B cell (primary cell): Measurements from ENCODE around the gene FAM219A. TPM values are rescaled to one million over a fixed set of nuclear protein-coding genes. Genes with fewer than 3 reads are reported as not detected.

ENCODE experiments used
- ATAC-seq: fragments of 200-7000 bp; cut with Tn5 transposase; one replicate; pipeline ENCODE4 v1.10.0; 2021; ENCODE audit warnings: low read depth, mild to moderate bottlenecking, moderate number of reproducible peaks, moderate library complexity
- CTCF ChIA-PET: fragments of 350-600 bp; sonication (Branson Sonifier 250); formaldehyde crosslinking; loops from one replicate; lab custom pipeline; 2021; ENCODE audit warnings: antibody characterized with exemption, inconsistent platforms; lab: Charles Lee
- POLR2A ChIA-PET: fragments of 350-600 bp; sonication (Branson Sonifier 250); formaldehyde crosslinking; loops from one replicate; lab custom pipeline; 2021; ENCODE audit warnings: antibody characterized with exemption; lab: Charles Lee
- DNase-seq: peaks from one replicate; pipeline ENCODE4 v3.0.0; 2013
- H2AFZ ChIP-seq: 2 replicates; pipeline ENCODE4 v1.6.1; 2012; ENCODE audit warnings: mild to moderate bottlenecking, low read depth, low read length; ENCODE audit not compliant: insufficient read depth, poor library complexity, severe bottlenecking
- H3K27ac ChIP-seq, 2 donors: 1 replicate in 1 of 2; 2 replicates in 1 of 2; pipeline ENCODE4 v1.5.1; 2012 to 2013; ENCODE audit warnings: low read length in 2 of 2, mild to moderate bottlenecking in 2 of 2, moderate library complexity in 1 of 2
- H3K27me3 ChIP-seq, 4 experiments: fragments of 200-600 bp in 1 of 4; sonication (generic) in 1 of 4; replicated peaks in 1 of 4; 1 replicate in 2 of 4; 2 replicates in 2 of 4; pipeline versions ENCODE4 v1.6.1 to v1.7.0; 2013 to 2016; ENCODE audit warnings: low read length in 3 of 4, mild to moderate bottlenecking in 2 of 4, mixed read lengths in 1 of 4, moderate library complexity in 1 of 4; ENCODE audit not compliant: insufficient read depth in 4 of 4, control insufficient read depth in 3 of 4; ENCODE audit errors: control extremely low read depth in 1 of 4
- H3K36me3 ChIP-seq, 2 experiments: replicated peaks in 1 of 2; 1 replicate in 1 of 2; 2 replicates in 1 of 2; pipeline versions ENCODE4 v1.6.1 to v1.7.1; 2013; ENCODE audit warnings: low read length in 1 of 2; ENCODE audit not compliant: insufficient read depth in 2 of 2, control insufficient read depth in 1 of 2; ENCODE audit errors: control extremely low read depth in 1 of 2, extremely low read depth in 1 of 2
- H3K4me1 ChIP-seq, 2 donors: fragments of 200-600 bp in 1 of 2; sonication (generic) in 1 of 2; 1 replicate in 1 of 2; 2 replicates in 1 of 2; pipeline versions ENCODE4 v1.5.1 to v1.6.1; 2013 to 2017; ENCODE audit warnings: low read length in 2 of 2; ENCODE audit not compliant: control insufficient read depth in 2 of 2, insufficient read depth in 2 of 2
- H3K4me2 ChIP-seq: replicated peaks from 2 replicates; pipeline ENCODE3; 2012; ENCODE audit warnings: mild to moderate bottlenecking, low read depth, low read length; ENCODE audit not compliant: poor library complexity, severe bottlenecking
- H3K4me3 ChIP-seq, 5 experiments: fragments of 200-600 bp in 1 of 5; sonication (generic) in 1 of 5; 1 replicate in 3 of 5; 2 replicates in 2 of 5; pipeline versions ENCODE4 v1.5.1 to v1.7.0; 2011 to 2016; ENCODE audit warnings: low read length in 4 of 5, mild to moderate bottlenecking in 4 of 5, low read depth in 2 of 5, control low read depth in 1 of 5, moderate library complexity in 1 of 5; ENCODE audit not compliant: insufficient read depth in 1 of 5; ENCODE audit errors: control extremely low read depth in 1 of 5, extremely low read depth in 1 of 5
- H3K79me2 ChIP-seq: fragments of 200-600 bp; sonication (generic); one replicate; pipeline ENCODE4 v1.6.0; 2016; ENCODE audit warnings: low read length; ENCODE audit not compliant: control insufficient read depth, insufficient read depth
- H3K9ac ChIP-seq: fragments of 200-600 bp; sonication (generic); 2 replicates; pipeline ENCODE4 v1.6.1; 2017; ENCODE audit warnings: mild to moderate bottlenecking, low read length, moderate library complexity
- H3K9me3 ChIP-seq, 3 donors: one replicate each; pipeline versions ENCODE4 v1.6.1 to v1.7.1; 2013; ENCODE audit warnings: low read length in 2 of 3; ENCODE audit not compliant: control insufficient read depth in 2 of 3, insufficient read depth in 1 of 3; ENCODE audit errors: control extremely low read depth in 1 of 3
- H4K20me1 ChIP-seq: 2 replicates; pipeline ENCODE4 v1.6.0; 2012; ENCODE audit warnings: mild to moderate bottlenecking, low read length; ENCODE audit not compliant: insufficient read depth, control insufficient read depth, poor library complexity, severe bottlenecking
- H3K27ac Mint-ChIP-seq: one replicate; pipeline ENCODE4 v1.8.0; 2021; ENCODE audit warnings: mixed read lengths
- H3K27me3 Mint-ChIP-seq: one replicate; pipeline ENCODE4 v1.8.0; 2021; ENCODE audit warnings: mixed read lengths
- H3K4me1 Mint-ChIP-seq: one replicate; pipeline ENCODE4 v1.8.0; 2021; ENCODE audit warnings: mixed read lengths
- H3K4me3 Mint-ChIP-seq: one replicate; pipeline ENCODE4 v1.8.0; 2021; ENCODE audit warnings: mixed read lengths
- H3K9me3 Mint-ChIP-seq: one replicate; pipeline ENCODE4 v1.8.0; 2022; ENCODE audit warnings: mixed read lengths; ENCODE audit not compliant: insufficient read depth
- CTCF ChIP-seq: fragments of 200-600 bp; IDR thresholded peaks from one replicate; pipeline ENCODE4 v1.8.0; 2022; ENCODE audit warnings: antibody characterized with exemption, mild to moderate bottlenecking
- EZH2 ChIP-seq: IDR thresholded peaks from 2 replicates; pipeline ENCODE4 v1.6.1; 2012; ENCODE audit warnings: borderline replicate concordance, low read depth, mild to moderate bottlenecking, moderate library complexity, low read length; ENCODE audit not compliant: insufficient read depth, poor library complexity, severe bottlenecking
- WGBS: methylation state at CpG from one replicate; pipeline ENCODE4 v1.1.5; 2013; ENCODE audit warnings: missing lambda C conversion rate; ENCODE audit not compliant: insufficient coverage; 5-methylcytosine and 5-hydroxymethylcytosine counted together
- intact Hi-C: fragments of 100-400 bp; cut with micrococcal nuclease; formaldehyde crosslinking; loops from one replicate; pipeline ENCODE4 v1.10.0; 2022
- polyA plus RNA-seq: library from polyadenylated mRNA; depleted of rRNA; stranded (reverse); fragments of >200 nt; gene quantifications from 2 replicates; pipeline ENCODE4 v1.2.3, GENCODE V29; 2012
- total RNA-seq, 2 donors: library from RNA; stranded (reverse); fragments of 120-200 nt in 1 of 2; gene quantifications; 1 replicate in 1 of 2; 2 replicates in 1 of 2; pipeline versions ENCODE4 v1.2.3 to v1.2.4, GENCODE V29; 2013 to 2022

FAM219A gene
- total and polyA plus RNA-seq, 2 donors (not counting 1 experiment from before 2014, with no cell fraction given) = 12.9 to 17.3 TPM

- Histone ChIP-seq H3K4me3 (no peak overlapping the region), H2AFZ (no peak overlapping the region), H3K27ac (no peak overlapping the region), H3K4me1 (no peaks in the 10 kb centered on the region), H3K4me2 (no peak overlapping the region), H3K36me3 (no peaks in the 10 kb centered on the region), H4K20me1 (no peaks in the 10 kb centered on the region), H3K27me3 (no peaks in the 10 kb centered on the region), H3K9me3 (no peaks in the 10 kb centered on the region), H3K79me2 (no peaks in the 10 kb centered on the region), H3K9ac (no peak overlapping the region)
- CTCF ChIA-PET = interaction anchor here (1.4 kb wide), 1 partner anchor 10 kb away, joined by 6 read pairs; no protein-coding TSS in a partner anchor
- WGBS = 0% methylated on average over 1 of the region's 6 CpGs
- Mint-ChIP-seq H3K27ac (no peak overlapping the region), H3K4me1 (no peaks in the 10 kb centered on the region), H3K27me3 (no peaks in the 10 kb centered on the region), H3K4me3 (no peak overlapping the region), H3K9me3 (no peaks in the 10 kb centered on the region)
- ATAC-seq (no peak), DNase-seq (no peak)
- intact Hi-C loops = no loop called here
- TF ChIP-seq CTCF (no peak), EZH2 (no peak)
- POLR2A ChIA-PET = no interaction called here
These were observed 45.0 kb downstream of the FAM219A start for GRCh38 chr9:34413231-34413852.

- Histone ChIP-seq H3K79me2 (no peaks in the 10 kb centered on the region), H3K4me1 (no peaks in the 10 kb centered on the region), H3K9me3 (no peaks in the 10 kb centered on the region), H3K9ac (no peak overlapping the region), H3K36me3 (no peaks in the 10 kb centered on the region), H4K20me1 (no peaks in the 10 kb centered on the region), H3K27ac (no peak overlapping the region), H2AFZ (no peak overlapping the region), H3K27me3 (no peaks in the 10 kb centered on the region), H3K4me2 (no peak overlapping the region), H3K4me3 (no peak overlapping the region)
- DNase-seq = no peak
- TF ChIP-seq EZH2 = no peak
- no peak for TF ChIP-seq CTCF
- Mint-ChIP-seq H3K27me3 (no peaks in the 10 kb centered on the region), H3K4me3 (no peak overlapping the region), H3K4me1 (no peaks in the 10 kb centered on the region), H3K27ac (no peak overlapping the region), H3K9me3 (no peaks in the 10 kb centered on the region)
- ChIA-PET POLR2A (no interaction called here), CTCF (interaction anchor here (1.4 kb wide), 1 partner anchor 9 kb away, joined by 6 read pairs; no protein-coding TSS in a partner anchor)
- 60% methylated on average over 1 of the region's 1 CpG for WGBS
- no peak for ATAC-seq
- intact Hi-C loops = no loop called here
These were observed 46.0 kb downstream of the FAM219A start for GRCh38 chr9:34412336-34412735.
